ENCODE data around the gene SIAH3. TPM values are rescaled to one million over a fixed set of nuclear protein-coding genes. Genes with fewer than 3 reads are reported as not detected.

SIAH3 gene
- total RNA-seq, 1 experiment from 2014 or later, result not detected

- H2AFZ ChIP-seq (ENCODE audit: low read length), result no peak overlapping the region
- no peak for DNase-seq
- no peaks in the 10 kb centered on the region for H3K23me2 ChIP-seq (ENCODE audit: insufficient read length, low read depth, low read length, poor library complexity, severe bottlenecking)
- H2BK20ac ChIP-seq (ENCODE audit: low read depth, low read length, poor library complexity, severe bottlenecking), result no peak overlapping the region
- no peak overlapping the region for H2BK12ac ChIP-seq (ENCODE audit: insufficient read length, low read depth, low read length)
- no peak overlapping the region for H3K18ac ChIP-seq (ENCODE audit: insufficient read length, low read depth, low read length)
- no peak overlapping the region for H4K8ac ChIP-seq (replicated peaks; ENCODE audit: insufficient read length, low read depth, low read length)
- no peak overlapping the region for H3K9ac ChIP-seq (ENCODE audit: extremely low read depth, insufficient read length, low read length)
- H3K56ac ChIP-seq (ENCODE audit: insufficient read length, low read depth, low read length), result no peak overlapping the region
- H3T11ph ChIP-seq (ENCODE audit: low read length), result no peak overlapping the region
- no peak overlapping the region for H3K27ac ChIP-seq (ENCODE audit: insufficient read length, low read depth, low read length)
- no peak overlapping the region for H2AK5ac ChIP-seq (ENCODE audit: insufficient read length, low read length)
- H4K20me1 ChIP-seq (ENCODE audit: control insufficient read depth, insufficient read depth, insufficient read length), result no peaks in the 10 kb centered on the region
- WGBS (ENCODE audit: extremely low coverage, insufficient read length, low lambda C conversion rate), result no CpG with 5 or more reads among the region's 12 CpGs
- H3K79me2 ChIP-seq (ENCODE audit: insufficient read depth, low read length), result no peaks in the 10 kb centered on the region
- no peak overlapping the region for H3K4me2 ChIP-seq (ENCODE audit: insufficient read depth, insufficient read length, low read length)
- no peak overlapping the region for H2BK120ac ChIP-seq (ENCODE audit: low read depth, low read length, poor library complexity, severe bottlenecking)
- H3K14ac ChIP-seq (ENCODE audit: insufficient read depth, low read length), result no peak overlapping the region; the same call in 1 of the 2 replicates
- Mint-ChIP-seq H3K27me3 (ENCODE audit: low read depth) (no peaks in the 10 kb centered on the region), H3K27ac (no peak overlapping the region), H3K36me3 (ENCODE audit: insufficient read depth in 1 of 3, low read depth in 3 of 3) (no peaks in the 10 kb centered on the region; a peak in 1 of 7 replicates), H3K4me1 (peaks cover 26 to 28% of the 10 kb centered on the region in 2 experiments), H3K4me3 (no peak overlapping the region), H3K9me3 (no peaks in the 10 kb centered on the region)
- H3K27me3 ChIP-seq (ENCODE audit: insufficient read depth, low read length), result no peaks in the 10 kb centered on the region
- H3K9me3 ChIP-seq (ENCODE audit: control insufficient read depth, low read depth, low read length), result no peaks in the 10 kb centered on the region
- H3K4me1 ChIP-seq (ENCODE audit: insufficient read depth, low read length), result peaks cover 6% of the 10 kb centered on the region; the same call in 1 of the 2 replicates
- H3K79me1 ChIP-seq (ENCODE audit: insufficient read depth, low read depth, low read length, poor library complexity, severe bottlenecking), result no peaks in the 10 kb centered on the region
- no peak overlapping the region for H3K4ac ChIP-seq (ENCODE audit: low read depth, low read length)
- no peak overlapping the region for H4K5ac ChIP-seq (ENCODE audit: insufficient read length, low read depth, low read length)
- no peak overlapping the region for H3K23ac ChIP-seq (ENCODE audit: insufficient read length, low read depth, low read length)
- no peak for TF ChIP-seq CTCF (conservative IDR thresholded peaks at IDR 0.05)
- H2BK5ac ChIP-seq (ENCODE audit: insufficient read length, low read length), result no peak overlapping the region
- no peak overlapping the region for H4K91ac ChIP-seq (ENCODE audit: insufficient read length, low read depth, low read length)
- no peak overlapping the region for H2BK15ac ChIP-seq (ENCODE audit: low read depth, low read length)
Measured at GRCh38 chr13:45838171-45838745, 13.3 kb downstream of the SIAH3 start.
